Right atrium auricular region (tissue), 2 donors: ENCODE data around the gene SPRED2. TPM values are rescaled to one million over a fixed set of nuclear protein-coding genes. Genes with fewer than 3 reads are reported as not detected.

ENCODE experiments used
- DNase-seq: peaks from one replicate; pipeline ENCODE4 v3.0.0-alpha.2; 2019; ENCODE audit warnings: low spot score
- H3K27ac ChIP-seq, 2 donors: fragments of 200-600 bp; sonication (generic); 1 replicate in 1 of 2; 2 replicates in 1 of 2; pipeline ENCODE4 v1.5.1; 2016 to 2019
- H3K27me3 ChIP-seq, 2 donors: fragments of 200-600 bp; sonication (generic); one replicate each; pipeline versions ENCODE4 v1.5.1 to v1.6.0; 2017 to 2019
- H3K36me3 ChIP-seq: fragments of 200-600 bp; sonication (generic); one replicate; pipeline ENCODE4 v1.5.1; 2016
- H3K4me1 ChIP-seq, 2 donors: fragments of 200-600 bp; sonication (generic); one replicate each; pipeline versions ENCODE4 v1.5.1 to v1.6.0; 2017 to 2019
- H3K4me3 ChIP-seq, 2 donors: fragments of 200-600 bp; sonication (generic); 1 replicate in 1 of 2; 2 replicates in 1 of 2; pipeline ENCODE4 v1.5.1; 2017 to 2019; ENCODE audit warnings: mild to moderate bottlenecking in 1 of 2, moderate library complexity in 1 of 2
- H3K9me3 ChIP-seq, 2 donors: fragments of 200-600 bp; sonication (generic); one replicate each; pipeline ENCODE4 v1.5.1; 2019
- total RNA-seq, 2 donors: library from RNA; depleted of rRNA; stranded (reverse); fragments of >200 nt; gene quantifications; one replicate each; pipeline ENCODE4 v1.1.0, GENCODE V29; 2016
- TF ChIP-seq, protein P1 (sequence below), 2 donors: fragments of 200-600 bp; sonication (generic); IDR thresholded peaks; one replicate each; pipeline ENCODE4 v1.5.1; 2019; ENCODE audit warnings: antibody characterized with exemption in 2 of 2

SPRED2 gene
- total RNA-seq, 2 donors from 2014 or later, result 14.7 to 17.3 TPM

DNA sequence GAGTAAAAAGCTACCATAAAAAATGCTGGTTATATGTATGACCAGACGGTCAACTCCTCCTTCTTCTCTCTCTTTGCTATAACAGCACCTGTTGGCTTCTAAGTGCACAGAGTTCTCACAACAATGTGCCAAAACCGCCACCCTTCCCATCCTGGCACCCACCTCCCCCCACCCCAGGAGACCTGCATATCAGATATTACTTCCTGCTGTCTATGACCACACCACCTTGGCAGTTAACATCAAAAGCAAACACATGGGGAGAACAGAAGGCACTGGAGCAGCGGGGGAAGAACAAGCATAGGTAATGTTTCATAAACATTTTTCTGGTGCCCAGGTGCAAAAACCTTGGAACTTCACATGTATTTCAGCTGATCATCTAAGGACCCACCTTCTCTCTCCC is 15.5 kb downstream of the SPRED2 start:
- Histone ChIP-seq H3K4me3 (no peak overlapping the region), H3K27me3 (no peaks in the 10 kb centered on the region), H3K9me3 (no peaks in the 10 kb centered on the region), H3K27ac (no peak overlapping the region), H3K4me1 (peaks cover 0 to 34% of the 10 kb centered on the region in 2 donors), H3K36me3 (no peaks in the 10 kb centered on the region)
- no peak for DNase-seq
- TF ChIP-seq, protein P1, sequence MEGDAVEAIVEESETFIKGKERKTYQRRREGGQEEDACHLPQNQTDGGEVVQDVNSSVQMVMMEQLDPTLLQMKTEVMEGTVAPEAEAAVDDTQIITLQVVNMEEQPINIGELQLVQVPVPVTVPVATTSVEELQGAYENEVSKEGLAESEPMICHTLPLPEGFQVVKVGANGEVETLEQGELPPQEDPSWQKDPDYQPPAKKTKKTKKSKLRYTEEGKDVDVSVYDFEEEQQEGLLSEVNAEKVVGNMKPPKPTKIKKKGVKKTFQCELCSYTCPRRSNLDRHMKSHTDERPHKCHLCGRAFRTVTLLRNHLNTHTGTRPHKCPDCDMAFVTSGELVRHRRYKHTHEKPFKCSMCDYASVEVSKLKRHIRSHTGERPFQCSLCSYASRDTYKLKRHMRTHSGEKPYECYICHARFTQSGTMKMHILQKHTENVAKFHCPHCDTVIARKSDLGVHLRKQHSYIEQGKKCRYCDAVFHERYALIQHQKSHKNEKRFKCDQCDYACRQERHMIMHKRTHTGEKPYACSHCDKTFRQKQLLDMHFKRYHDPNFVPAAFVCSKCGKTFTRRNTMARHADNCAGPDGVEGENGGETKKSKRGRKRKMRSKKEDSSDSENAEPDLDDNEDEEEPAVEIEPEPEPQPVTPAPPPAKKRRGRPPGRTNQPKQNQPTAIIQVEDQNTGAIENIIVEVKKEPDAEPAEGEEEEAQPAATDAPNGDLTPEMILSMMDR (IDR thresholded peaks at IDR 0.05), result no peak

DNA sequence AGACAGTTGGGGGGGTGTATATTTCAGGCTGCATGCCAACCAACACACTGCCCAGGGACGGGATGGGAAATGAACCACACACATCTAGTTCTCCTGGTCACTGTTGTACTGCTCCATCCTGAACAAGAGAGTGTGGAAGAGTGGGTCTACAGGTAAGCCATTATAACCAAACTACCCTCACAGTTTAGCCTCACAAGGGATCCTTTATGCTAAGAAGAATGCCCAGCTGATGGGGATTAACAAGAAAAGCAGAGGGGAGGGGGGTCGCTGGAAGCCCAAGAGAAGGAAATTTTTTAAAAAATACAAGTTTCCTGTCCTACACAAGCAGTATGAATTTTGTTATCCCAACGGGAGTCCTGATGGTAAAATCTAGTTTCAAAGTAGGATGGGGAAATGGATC is 16.1 kb downstream of the SPRED2 start:
- DNase-seq, result no peak
- peaks cover 0 to 29% of the 10 kb centered on the region in 2 donors for H3K4me1 ChIP-seq

DNA sequence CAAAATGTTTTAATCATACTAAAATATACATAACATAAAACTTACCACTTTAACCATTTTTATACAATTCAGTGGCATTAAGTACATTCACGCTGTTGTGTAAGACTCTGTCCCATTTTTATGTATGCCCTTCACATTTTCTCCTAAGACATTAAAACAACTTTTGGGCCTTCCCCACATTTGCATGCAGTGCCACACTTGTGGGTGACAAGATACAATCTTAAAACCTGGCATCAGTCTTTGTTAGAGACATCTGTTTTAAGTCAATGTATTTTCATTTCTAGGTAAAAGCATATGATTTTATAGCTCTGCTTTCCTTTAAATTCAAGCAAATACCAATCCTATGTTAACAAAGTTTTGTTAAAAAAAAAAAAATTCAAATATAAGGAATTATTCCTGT is 17.3 kb downstream of the SPRED2 start:
- H3K4me1 ChIP-seq, result peaks cover 0 to 16% of the 10 kb centered on the region in 2 donors
- DNase-seq, result no peak
- TF ChIP-seq, protein P1 (IDR thresholded peaks at IDR 0.05), result no peak
- no peaks in the 10 kb centered on the region for H3K9me3 ChIP-seq
- no peaks in the 10 kb centered on the region for H3K27me3 ChIP-seq
- H3K4me3 ChIP-seq, result no peak overlapping the region
- H3K27ac ChIP-seq, result no peak overlapping the region
- H3K36me3 ChIP-seq, result no peaks in the 10 kb centered on the region

More for the DNA sequence above, 16.1 kb downstream of the SPRED2 start:
- no peak overlapping the region for H3K27ac ChIP-seq
- no peaks in the 10 kb centered on the region for H3K9me3 ChIP-seq
- TF ChIP-seq, protein P1 (IDR thresholded peaks at IDR 0.05), result no peak
- no peaks in the 10 kb centered on the region for H3K27me3 ChIP-seq
- no peak overlapping the region for H3K4me3 ChIP-seq
- no peaks in the 10 kb centered on the region for H3K36me3 ChIP-seq

DNA sequence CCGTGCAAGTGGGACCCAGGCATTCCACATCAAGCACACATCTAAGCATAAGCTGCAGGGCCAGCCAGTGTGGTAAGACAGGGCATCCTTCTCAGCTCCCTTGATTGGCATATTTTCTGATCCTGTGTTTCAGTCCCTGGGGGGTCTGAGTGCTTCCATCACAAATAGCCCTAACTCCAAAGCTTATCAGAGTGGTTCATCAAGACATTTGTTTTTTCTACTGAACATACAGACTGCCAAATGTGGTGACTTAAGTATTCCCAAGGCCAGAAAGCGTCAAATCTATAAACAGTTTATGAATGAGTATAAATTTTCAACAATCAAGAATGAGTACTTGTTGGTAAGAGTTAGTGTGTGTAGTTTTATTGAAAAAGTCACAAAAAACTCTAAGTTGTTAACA is 18.8 kb downstream of the SPRED2 start:
- Histone ChIP-seq H3K27ac (no peak overlapping the region), H3K4me3 (no peak overlapping the region), H3K4me1 (peaks cover 0 to 16% of the 10 kb centered on the region in 2 donors), H3K36me3 (no peaks in the 10 kb centered on the region), H3K27me3 (no peaks in the 10 kb centered on the region), H3K9me3 (no peaks in the 10 kb centered on the region)
- TF ChIP-seq, protein P1 (IDR thresholded peaks at IDR 0.05), result no peak
- no peak for DNase-seq

DNA sequence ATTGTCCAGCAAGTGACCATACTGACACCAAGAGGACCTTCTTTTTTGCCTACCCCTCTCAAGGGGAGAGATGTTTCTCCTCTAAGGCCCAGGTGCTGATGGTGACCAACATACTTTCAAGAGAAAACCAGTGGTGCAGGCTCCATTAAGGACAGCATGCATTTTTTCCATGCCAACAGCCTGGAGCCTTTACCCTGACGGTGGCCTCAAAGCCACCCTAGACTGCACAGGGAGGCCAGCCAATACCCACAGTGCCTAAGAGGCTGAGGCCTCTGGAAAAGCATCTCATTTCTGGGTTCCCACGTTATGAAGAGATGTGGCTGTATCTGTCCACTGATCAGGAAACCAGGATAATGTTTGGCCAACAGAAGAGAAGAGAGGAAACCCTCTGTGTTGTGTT is 19.3 kb downstream of the SPRED2 start:
- Histone ChIP-seq H3K4me1 (peaks cover 0 to 18% of the 10 kb centered on the region in 2 donors), H3K27ac (no peak overlapping the region), H3K27me3 (no peaks in the 10 kb centered on the region), H3K9me3 (no peaks in the 10 kb centered on the region), H3K4me3 (no peak overlapping the region), H3K36me3 (no peaks in the 10 kb centered on the region)
- DNase-seq, result no peak
- TF ChIP-seq, protein P1 (IDR thresholded peaks at IDR 0.05), result no peak

DNA sequence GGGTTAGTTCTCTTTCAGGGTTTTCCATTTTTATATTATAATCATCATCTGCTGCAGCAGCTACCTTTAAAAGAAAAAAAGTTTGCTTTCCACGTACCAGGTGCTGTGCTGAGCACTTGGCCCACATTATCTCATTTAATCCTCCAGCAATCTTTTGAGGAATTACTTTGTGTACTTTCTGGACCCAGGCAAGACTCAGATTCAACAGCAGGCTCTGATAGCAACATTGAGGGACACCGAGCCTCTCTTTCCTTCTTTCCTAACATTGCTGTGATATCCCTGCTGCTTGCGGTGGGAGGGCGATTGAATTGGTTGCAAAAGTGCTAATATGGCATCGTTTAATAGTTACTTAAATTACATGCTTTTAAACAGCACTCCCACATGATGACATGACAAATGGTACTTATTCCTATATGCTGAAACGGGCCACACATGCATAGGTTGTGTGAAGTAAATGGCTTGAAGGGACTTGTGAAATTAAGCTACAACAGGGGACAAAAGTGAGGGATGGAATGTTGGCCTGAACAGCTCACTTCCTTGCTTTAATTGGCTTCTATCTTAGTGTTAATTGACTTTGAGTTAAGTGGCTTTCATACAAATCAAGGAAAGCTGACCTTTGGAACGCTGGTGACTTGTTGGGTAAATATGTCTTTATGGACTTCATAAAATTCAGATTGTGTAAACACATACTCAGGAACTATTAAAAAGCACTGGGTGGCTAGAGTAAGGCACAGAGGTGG is 21.2 kb downstream of the SPRED2 start:
- H3K27me3 ChIP-seq, result no peaks in the 10 kb centered on the region

More for the DNA sequence above, 21.2 kb downstream of the SPRED2 start:
- no peak overlapping the region for H3K27ac ChIP-seq
- TF ChIP-seq, protein P1 (IDR thresholded peaks at IDR 0.05), result no peak
- no peaks in the 10 kb centered on the region for H3K9me3 ChIP-seq
- peaks cover 0 to 28% of the 10 kb centered on the region in 2 donors for H3K4me1 ChIP-seq
- DNase-seq, result no peak
- H3K4me3 ChIP-seq, result no peak overlapping the region
- H3K36me3 ChIP-seq, result no peaks in the 10 kb centered on the region
